AG20443 (cell line): ENCODE results near the gene AP1G2.

Source experiments
- DNase-seq: peaks from one replicate; pipeline ENCODE4 v3.0.0; 2012; ENCODE audit warnings: low spot score, mixed read lengths

The AP1G2 gene

DNA sequence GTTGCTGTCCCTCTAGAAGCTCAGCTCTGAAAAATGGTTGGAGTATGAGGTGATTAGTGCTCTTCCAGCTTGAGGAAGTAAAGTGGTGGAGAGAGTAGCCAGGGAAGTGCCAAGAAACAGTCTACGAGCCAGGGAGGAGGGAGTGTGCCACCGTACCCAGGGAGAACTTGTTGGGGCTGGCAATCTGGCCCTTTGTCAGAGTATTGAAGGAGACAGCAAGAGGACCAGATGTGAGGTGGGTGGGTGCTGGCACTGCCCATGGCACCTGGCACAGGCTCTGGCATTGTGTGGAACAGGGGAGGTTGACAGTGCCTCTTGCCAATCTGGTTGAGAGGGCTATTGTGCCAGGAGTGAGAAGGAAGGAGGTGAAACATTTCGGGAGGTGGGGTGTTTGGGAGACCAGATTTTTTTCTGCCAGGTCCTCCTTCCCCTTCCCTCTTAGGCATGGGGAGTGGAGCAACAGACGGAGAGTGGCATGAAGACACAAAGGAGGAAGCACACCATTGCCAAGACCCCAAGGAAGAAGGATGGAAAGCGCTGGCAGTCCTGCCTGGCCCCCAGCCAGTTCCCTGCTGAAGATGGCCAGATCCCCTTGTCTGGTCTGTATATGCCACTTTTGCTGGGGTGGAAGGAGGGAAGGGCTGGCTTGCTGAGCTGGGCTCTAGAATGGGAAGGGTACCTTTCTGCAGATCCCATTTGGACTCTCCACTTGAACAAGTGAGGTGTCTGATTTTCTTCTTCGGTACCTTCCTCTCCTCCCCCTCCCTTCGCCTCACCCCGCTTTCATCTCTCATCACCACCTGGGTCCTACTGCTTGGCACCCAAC lies 53.6 kb downstream of the AP1G2 start:
- no peak for DNase-seq

DNA sequence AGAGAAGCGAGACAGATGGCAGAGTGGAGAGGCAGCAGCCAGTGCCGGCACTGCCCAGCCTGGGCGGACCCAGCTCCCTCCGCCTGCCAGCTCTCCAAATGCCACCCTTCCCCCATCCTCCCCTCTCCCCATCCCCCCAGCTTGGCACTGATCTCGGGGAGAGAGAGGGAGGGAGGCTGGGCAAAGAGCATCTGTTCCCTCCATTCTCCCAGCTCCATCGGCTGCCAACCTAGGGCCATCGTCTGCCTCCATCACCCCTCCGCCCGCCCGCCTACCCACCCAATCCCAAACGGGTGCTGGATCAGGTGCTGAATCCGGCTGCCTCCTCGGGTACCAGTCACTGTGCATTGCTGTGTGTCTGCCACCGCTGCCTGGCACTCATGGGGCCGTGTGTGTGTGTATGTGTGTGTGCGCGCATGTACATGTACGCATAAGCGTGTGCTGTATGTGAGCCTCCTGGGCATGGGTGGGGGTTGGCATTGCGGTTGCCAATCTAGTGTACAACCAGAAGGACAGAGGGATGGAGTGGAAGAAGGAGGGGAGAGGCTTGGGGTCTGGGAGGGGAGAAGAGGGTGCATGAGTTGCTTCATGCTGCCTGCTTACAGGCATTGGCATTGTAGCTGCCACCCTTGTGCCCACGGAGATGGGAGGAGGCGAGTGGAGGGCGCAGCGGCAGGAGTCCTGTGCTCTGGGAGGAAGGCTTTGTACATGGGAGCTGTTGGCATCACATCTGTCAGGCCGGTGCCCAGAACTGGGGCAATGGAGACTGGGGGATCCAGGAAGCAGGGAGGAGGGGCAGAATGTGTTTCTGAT lies 54.4 kb downstream of the AP1G2 start:
- no peak for DNase-seq

DNA sequence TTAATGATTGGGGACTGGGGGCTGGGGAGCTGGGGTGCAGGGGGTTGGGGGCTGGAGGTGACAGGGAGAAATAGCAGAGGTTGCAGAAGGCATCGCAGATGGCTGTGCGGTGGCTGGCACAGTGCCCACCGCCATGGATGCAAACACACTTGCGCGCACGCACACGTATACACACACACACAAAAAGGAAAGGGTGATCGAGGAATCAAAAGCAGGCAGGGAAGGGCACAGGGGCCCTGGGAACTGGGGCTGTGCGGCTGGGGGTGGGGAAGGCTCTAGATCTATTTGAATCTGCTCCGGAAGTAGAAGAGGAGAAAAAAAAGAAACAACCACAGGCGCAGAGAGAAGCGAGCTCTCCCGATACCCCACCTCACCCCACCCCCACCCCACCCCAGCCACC lies 55.4 kb downstream of the AP1G2 start:
- no peak for DNase-seq
